HEK293 (cell line): Measurements from ENCODE around the gene PTMA.

Experiments
- EGR2 ChIP-seq: fragments of 450-650 bp; formaldehyde crosslinking; IDR thresholded peaks from 2 replicates; pipeline ENCODE4 v1.5.1; 2016; ENCODE audit warnings: low read depth, missing biosample characterization, missing genetic modification characterization
- KLF7 ChIP-seq: fragments of 450-650 bp; formaldehyde crosslinking; IDR thresholded peaks from 2 replicates; pipeline ENCODE4 v1.5.1; 2016; ENCODE audit warnings: missing biosample characterization, missing genetic modification characterization, borderline replicate concordance
- KLF8 ChIP-seq: fragments of 450-650 bp; formaldehyde crosslinking; IDR thresholded peaks from 2 replicates; pipeline ENCODE4 v1.5.1; 2016; ENCODE audit warnings: missing biosample characterization, missing genetic modification characterization
- OVOL3 ChIP-seq: fragments of 450-650 bp; formaldehyde crosslinking; IDR thresholded peaks from 2 replicates; pipeline ENCODE4 v1.5.1; 2016; ENCODE audit warnings: missing biosample characterization, missing genetic modification characterization
- REPIN1 ChIP-seq: fragments of 450-650 bp; formaldehyde crosslinking; IDR thresholded peaks from 2 replicates; pipeline ENCODE4 v1.5.1; 2017; ENCODE audit warnings: missing biosample characterization, missing genetic modification characterization, low read depth
- SETDB1 ChIP-seq: IDR thresholded peaks from one replicate; pipeline ENCODE4 v1.6.1; 2017; ENCODE audit warnings: mild to moderate bottlenecking, low read length, moderate library complexity, mixed read lengths; ENCODE audit not compliant: insufficient read length
- TRIM28 ChIP-seq: IDR thresholded peaks from 2 replicates; pipeline ENCODE4 v1.6.1; 2011; ENCODE audit warnings: low read length, control low read depth, borderline replicate concordance
- YY1 ChIP-seq: fragments of 450-650 bp; formaldehyde crosslinking; IDR thresholded peaks from 2 replicates; pipeline ENCODE4 v1.5.1; 2018; ENCODE audit warnings: missing biosample characterization, missing genetic modification characterization
- ZBTB10 ChIP-seq: fragments of 450-650 bp; formaldehyde crosslinking; IDR thresholded peaks from 2 replicates; pipeline ENCODE4 v1.5.1; 2016; ENCODE audit warnings: missing biosample characterization, missing genetic modification characterization
- ZBTB20 ChIP-seq: fragments of 450-650 bp; formaldehyde crosslinking; IDR thresholded peaks from 2 replicates; pipeline ENCODE4 v1.5.1; 2016; ENCODE audit warnings: missing biosample characterization, missing genetic modification characterization
- ZBTB48 ChIP-seq: fragments of 450-650 bp; formaldehyde crosslinking; IDR thresholded peaks from 2 replicates; pipeline ENCODE4 v1.5.1; 2016; ENCODE audit warnings: missing biosample characterization, missing genetic modification characterization
- ZBTB7A ChIP-seq: fragments of 450-650 bp; formaldehyde crosslinking; IDR thresholded peaks from 2 replicates; pipeline ENCODE4 v1.5.1; 2016; ENCODE audit warnings: low read depth, missing biosample characterization, missing genetic modification characterization
- ZEB2 ChIP-seq: fragments of 450-650 bp; formaldehyde crosslinking; IDR thresholded peaks from 2 replicates; pipeline ENCODE4 v1.5.1; 2016; ENCODE audit warnings: missing biosample characterization, missing genetic modification characterization
- ZFP41 ChIP-seq: fragments of 450-650 bp; formaldehyde crosslinking; IDR thresholded peaks from 2 replicates; pipeline ENCODE4 v1.5.1; 2016; ENCODE audit warnings: missing biosample characterization, missing genetic modification characterization, borderline replicate concordance
- ZFP69B ChIP-seq: fragments of 450-650 bp; formaldehyde crosslinking; IDR thresholded peaks from 2 replicates; pipeline ENCODE4 v1.5.1; 2016; ENCODE audit warnings: missing biosample characterization, missing genetic modification characterization
- ZNF175 ChIP-seq: fragments of 450-650 bp; formaldehyde crosslinking; IDR thresholded peaks from 2 replicates; pipeline ENCODE4 v1.5.1; 2016; ENCODE audit warnings: missing biosample characterization, missing genetic modification characterization
- ZNF292 ChIP-seq: fragments of 450-650 bp; formaldehyde crosslinking; IDR thresholded peaks from 2 replicates; pipeline ENCODE4 v1.5.1; 2016; ENCODE audit warnings: low read depth, missing biosample characterization, missing genetic modification characterization, borderline replicate concordance
- ZNF366 ChIP-seq: fragments of 450-650 bp; formaldehyde crosslinking; conservative IDR thresholded peaks from 2 replicates; pipeline ENCODE4 v1.5.1; 2016; ENCODE audit warnings: missing biosample characterization, missing genetic modification characterization
- ZNF558 ChIP-seq: fragments of 450-650 bp; formaldehyde crosslinking; IDR thresholded peaks from 2 replicates; pipeline ENCODE4 v1.5.1; 2016; ENCODE audit warnings: missing biosample characterization, missing genetic modification characterization
- ZNF585B ChIP-seq: fragments of 450-650 bp; formaldehyde crosslinking; IDR thresholded peaks from 2 replicates; pipeline ENCODE4 v1.5.1; 2016; ENCODE audit warnings: missing biosample characterization, missing genetic modification characterization
- ZNF658 ChIP-seq: fragments of 450-650 bp; formaldehyde crosslinking; IDR thresholded peaks from 2 replicates; pipeline ENCODE4; 2016; ENCODE audit warnings: missing biosample characterization, missing genetic modification characterization
- ZNF701 ChIP-seq: fragments of 450-650 bp; formaldehyde crosslinking; IDR thresholded peaks from 2 replicates; pipeline ENCODE4 v1.5.1; 2016; ENCODE audit warnings: missing biosample characterization, missing genetic modification characterization
- ZNF704 ChIP-seq: fragments of 450-650 bp; formaldehyde crosslinking; IDR thresholded peaks from 2 replicates; pipeline ENCODE4 v1.5.1; 2016; ENCODE audit warnings: missing biosample characterization, missing genetic modification characterization
- ZNF707 ChIP-seq: fragments of 450-650 bp; formaldehyde crosslinking; IDR thresholded peaks from 2 replicates; pipeline ENCODE4 v1.5.1; 2016; ENCODE audit warnings: missing biosample characterization, missing genetic modification characterization
- ZNF791 ChIP-seq: fragments of 450-650 bp; formaldehyde crosslinking; IDR thresholded peaks from 2 replicates; pipeline ENCODE4 v1.5.1; 2016; ENCODE audit warnings: missing biosample characterization, missing genetic modification characterization
- ZNF792 ChIP-seq: fragments of 450-650 bp; formaldehyde crosslinking; IDR thresholded peaks from 2 replicates; pipeline ENCODE4 v1.5.1; 2016; ENCODE audit warnings: missing biosample characterization, missing genetic modification characterization
- ZSCAN16 ChIP-seq: fragments of 450-650 bp; formaldehyde crosslinking; IDR thresholded peaks from 2 replicates; pipeline ENCODE4 v1.5.1; 2016; ENCODE audit warnings: missing biosample characterization, missing genetic modification characterization
- ZSCAN23 ChIP-seq: fragments of 450-650 bp; formaldehyde crosslinking; IDR thresholded peaks from 2 replicates; pipeline ENCODE4 v1.5.1; 2016; ENCODE audit warnings: missing biosample characterization, missing genetic modification characterization
- TF ChIP-seq, protein P1 (sequence below): fragments of 450-650 bp; formaldehyde crosslinking; IDR thresholded peaks from 2 replicates; pipeline ENCODE4 v1.5.1; 2016; ENCODE audit warnings: missing biosample characterization, missing genetic modification characterization
- TF ChIP-seq, protein P2 (sequence below): fragments of 450-650 bp; formaldehyde crosslinking; IDR thresholded peaks from 2 replicates; pipeline ENCODE4 v1.5.1; 2016; ENCODE audit warnings: missing biosample characterization, missing genetic modification characterization, borderline replicate concordance

PTMA gene

DNA sequence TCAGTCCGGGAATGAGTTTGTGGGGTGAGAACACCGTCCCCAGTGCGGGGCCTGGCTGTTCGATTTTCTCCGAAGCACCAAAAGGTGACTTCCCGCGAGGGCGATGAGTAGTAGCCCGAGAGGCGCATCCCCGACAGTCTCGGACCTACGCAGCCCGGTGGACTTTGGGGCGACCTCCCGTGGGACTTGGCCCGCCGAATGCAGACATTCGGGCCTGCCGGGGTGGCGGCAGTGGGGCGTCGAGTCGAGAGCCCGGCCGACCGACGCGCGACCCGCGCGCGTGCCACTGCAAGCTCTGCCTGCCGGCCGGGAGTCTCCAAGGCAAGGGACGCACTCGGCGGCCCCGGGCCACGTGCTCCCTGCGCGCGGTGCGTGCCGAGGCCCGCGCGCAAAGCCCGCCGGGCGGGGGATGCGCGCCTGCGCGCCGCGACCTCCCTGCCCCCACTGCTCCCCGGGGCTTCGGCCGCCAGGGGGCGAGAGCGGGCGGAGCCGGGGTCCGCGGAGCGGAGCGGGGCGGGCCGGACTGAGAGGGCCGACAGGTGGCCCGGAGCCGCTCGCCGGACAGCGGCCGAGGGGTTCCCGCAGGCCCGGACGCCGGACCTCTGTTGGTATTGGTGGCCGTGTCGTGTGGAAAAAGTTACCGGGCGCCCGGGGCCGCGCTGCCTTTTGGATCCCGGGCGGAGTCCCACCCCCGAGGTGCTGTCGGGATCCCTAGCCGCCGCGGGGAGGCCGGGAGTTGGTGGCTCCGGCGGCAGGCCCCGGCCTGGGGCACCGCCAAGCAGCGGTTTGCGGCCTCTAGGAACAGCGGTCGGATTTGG, 1.9 kb downstream of the PTMA start (continued):
- TF ChIP-seq ZBTB10 (tag by site-specific recombination): peak; percentile 47; the same call in 1 of the 2 replicates
- no peak for TF ChIP-seq KLF7
- TF ChIP-seq ZNF791: no peak
- no peak for TF ChIP-seq ZNF366 (tag by site-specific recombination)
- peak; percentile 11 for TF ChIP-seq SETDB1
- no peak for TF ChIP-seq ZBTB7A (tag by site-specific recombination)
- no peak for TF ChIP-seq OVOL3 (tag by site-specific recombination)
- no peak for TF ChIP-seq ZNF558 (tag by site-specific recombination)
- no peak for TF ChIP-seq ZNF175 (tag by site-specific recombination)
- no peak for TF ChIP-seq KLF8 (tag by site-specific recombination)
- no peak for TF ChIP-seq ZBTB20 (tag by site-specific recombination)
- no peak for TF ChIP-seq ZNF792
- peak; percentile 35; the same call in 1 of the 2 replicates for TF ChIP-seq TRIM28
- no peak; the same call in 1 of the 2 replicates for TF ChIP-seq ZBTB48 (tag by site-specific recombination)
- TF ChIP-seq, protein P1, sequence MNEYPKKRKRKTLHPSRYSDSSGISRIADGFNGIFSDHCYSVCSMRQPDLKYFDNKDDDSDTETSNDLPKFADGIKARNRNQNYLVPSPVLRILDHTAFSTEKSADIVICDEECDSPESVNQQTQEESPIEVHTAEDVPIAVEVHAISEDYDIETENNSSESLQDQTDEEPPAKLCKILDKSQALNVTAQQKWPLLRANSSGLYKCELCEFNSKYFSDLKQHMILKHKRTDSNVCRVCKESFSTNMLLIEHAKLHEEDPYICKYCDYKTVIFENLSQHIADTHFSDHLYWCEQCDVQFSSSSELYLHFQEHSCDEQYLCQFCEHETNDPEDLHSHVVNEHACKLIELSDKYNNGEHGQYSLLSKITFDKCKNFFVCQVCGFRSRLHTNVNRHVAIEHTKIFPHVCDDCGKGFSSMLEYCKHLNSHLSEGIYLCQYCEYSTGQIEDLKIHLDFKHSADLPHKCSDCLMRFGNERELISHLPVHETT: no peak
- 0 out of 2 replicates have a peak, but pooled peaks have one; percentile 22 for TF ChIP-seq ZFP69B (tag by site-specific recombination)
- TF ChIP-seq ZNF704 (tag by site-specific recombination): no peak
- TF ChIP-seq ZSCAN16 (tag by site-specific recombination): no peak
- no peak for TF ChIP-seq ZFP41 (tag by site-specific recombination)
- TF ChIP-seq ZNF585B (tag by site-specific recombination): no peak
- no peak for TF ChIP-seq ZNF701 (tag by site-specific recombination)
- peak; percentile 17; the same call in 1 of the 2 replicates for TF ChIP-seq ZEB2
- TF ChIP-seq, protein P2, sequence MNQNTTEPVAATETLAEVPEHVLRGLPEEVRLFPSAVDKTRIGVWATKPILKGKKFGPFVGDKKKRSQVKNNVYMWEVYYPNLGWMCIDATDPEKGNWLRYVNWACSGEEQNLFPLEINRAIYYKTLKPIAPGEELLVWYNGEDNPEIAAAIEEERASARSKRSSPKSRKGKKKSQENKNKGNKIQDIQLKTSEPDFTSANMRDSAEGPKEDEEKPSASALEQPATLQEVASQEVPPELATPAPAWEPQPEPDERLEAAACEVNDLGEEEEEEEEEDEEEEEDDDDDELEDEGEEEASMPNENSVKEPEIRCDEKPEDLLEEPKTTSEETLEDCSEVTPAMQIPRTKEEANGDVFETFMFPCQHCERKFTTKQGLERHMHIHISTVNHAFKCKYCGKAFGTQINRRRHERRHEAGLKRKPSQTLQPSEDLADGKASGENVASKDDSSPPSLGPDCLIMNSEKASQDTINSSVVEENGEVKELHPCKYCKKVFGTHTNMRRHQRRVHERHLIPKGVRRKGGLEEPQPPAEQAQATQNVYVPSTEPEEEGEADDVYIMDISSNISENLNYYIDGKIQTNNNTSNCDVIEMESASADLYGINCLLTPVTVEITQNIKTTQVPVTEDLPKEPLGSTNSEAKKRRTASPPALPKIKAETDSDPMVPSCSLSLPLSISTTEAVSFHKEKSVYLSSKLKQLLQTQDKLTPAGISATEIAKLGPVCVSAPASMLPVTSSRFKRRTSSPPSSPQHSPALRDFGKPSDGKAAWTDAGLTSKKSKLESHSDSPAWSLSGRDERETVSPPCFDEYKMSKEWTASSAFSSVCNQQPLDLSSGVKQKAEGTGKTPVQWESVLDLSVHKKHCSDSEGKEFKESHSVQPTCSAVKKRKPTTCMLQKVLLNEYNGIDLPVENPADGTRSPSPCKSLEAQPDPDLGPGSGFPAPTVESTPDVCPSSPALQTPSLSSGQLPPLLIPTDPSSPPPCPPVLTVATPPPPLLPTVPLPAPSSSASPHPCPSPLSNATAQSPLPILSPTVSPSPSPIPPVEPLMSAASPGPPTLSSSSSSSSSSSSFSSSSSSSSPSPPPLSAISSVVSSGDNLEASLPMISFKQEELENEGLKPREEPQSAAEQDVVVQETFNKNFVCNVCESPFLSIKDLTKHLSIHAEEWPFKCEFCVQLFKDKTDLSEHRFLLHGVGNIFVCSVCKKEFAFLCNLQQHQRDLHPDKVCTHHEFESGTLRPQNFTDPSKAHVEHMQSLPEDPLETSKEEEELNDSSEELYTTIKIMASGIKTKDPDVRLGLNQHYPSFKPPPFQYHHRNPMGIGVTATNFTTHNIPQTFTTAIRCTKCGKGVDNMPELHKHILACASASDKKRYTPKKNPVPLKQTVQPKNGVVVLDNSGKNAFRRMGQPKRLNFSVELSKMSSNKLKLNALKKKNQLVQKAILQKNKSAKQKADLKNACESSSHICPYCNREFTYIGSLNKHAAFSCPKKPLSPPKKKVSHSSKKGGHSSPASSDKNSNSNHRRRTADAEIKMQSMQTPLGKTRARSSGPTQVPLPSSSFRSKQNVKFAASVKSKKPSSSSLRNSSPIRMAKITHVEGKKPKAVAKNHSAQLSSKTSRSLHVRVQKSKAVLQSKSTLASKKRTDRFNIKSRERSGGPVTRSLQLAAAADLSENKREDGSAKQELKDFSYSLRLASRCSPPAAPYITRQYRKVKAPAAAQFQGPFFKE (tag by site-specific recombination): no peak
- TF ChIP-seq ZSCAN23 (tag by site-specific recombination): no peak
- no peak for TF ChIP-seq ZNF658 (tag by site-specific recombination)
- TF ChIP-seq YY1: no peak
- TF ChIP-seq REPIN1: no peak
- no peak for TF ChIP-seq EGR2 (tag by site-specific recombination)
- TF ChIP-seq ZNF707: no peak
- no peak for TF ChIP-seq ZNF292
